ENCODE results near the gene PCNT.

Gene PCNT

GRCh38 chr21:46324390-46325072, 575 bp downstream of the PCNT start:
- Histone ChIP-seq H3K36me3 (ENCODE audit: control insufficient read depth in 1 of 2, insufficient read depth in 2 of 2, low read length in 2 of 2) (peaks cover 6 to 13% of the 10 kb centered on the region in 2 donors), H3K4me3 (ENCODE audit: low read depth in 1 of 2, low read length in 2 of 2) (peak overlapping the region; percentile 67 to 96), H3K9me3 (ENCODE audit: control insufficient read depth in 1 of 2, low read length in 2 of 2) (no peaks in the 10 kb centered on the region), H3K27ac (ENCODE audit: low read length) (peak overlapping the region; percentile 69), H3K27me3 (ENCODE audit: low read depth, low read length) (no peaks in the 10 kb centered on the region), H3K4me1 (ENCODE audit: control insufficient read depth in 1 of 2, insufficient read depth in 2 of 2, low read length in 2 of 2) (peaks cover 6 to 29% of the 10 kb centered on the region in 2 donors)

GRCh38 chr21:46325073-46325912, 1.3 kb downstream of the PCNT start:
- Histone ChIP-seq H3K9me3 (ENCODE audit: control insufficient read depth in 1 of 2, low read length in 2 of 2) (no peaks in the 10 kb centered on the region), H3K36me3 (ENCODE audit: control insufficient read depth in 1 of 2, insufficient read depth in 2 of 2, low read length in 2 of 2) (peaks cover 10 to 13% of the 10 kb centered on the region in 2 donors), H3K4me3 (ENCODE audit: low read depth in 1 of 2, low read length in 2 of 2) (peak overlapping the region; percentile 64 to 96), H3K27me3 (ENCODE audit: low read depth, low read length) (no peaks in the 10 kb centered on the region), H3K27ac (ENCODE audit: low read length) (peak overlapping the region; percentile 63), H3K4me1 (ENCODE audit: control insufficient read depth in 1 of 2, insufficient read depth in 2 of 2, low read length in 2 of 2) (peaks cover 6 to 29% of the 10 kb centered on the region in 2 donors)

GRCh38 chr21:46326110-46326703, 2.3 kb downstream of the PCNT start:
- H3K27ac ChIP-seq (ENCODE audit: low read length) = no peak overlapping the region
- no peaks in the 10 kb centered on the region for H3K9me3 ChIP-seq (ENCODE audit: control insufficient read depth in 1 of 2, low read length in 2 of 2)
- H3K4me1 ChIP-seq (ENCODE audit: control insufficient read depth in 1 of 2, insufficient read depth in 2 of 2, low read length in 2 of 2) = peaks cover 6 to 29% of the 10 kb centered on the region in 2 donors
- H3K27me3 ChIP-seq (ENCODE audit: low read depth, low read length) = no peaks in the 10 kb centered on the region
- no peak overlapping the region for H3K4me3 ChIP-seq (ENCODE audit: low read depth in 1 of 2, low read length in 2 of 2)
- H3K36me3 ChIP-seq (ENCODE audit: control insufficient read depth in 1 of 2, insufficient read depth in 2 of 2, low read length in 2 of 2) = peaks cover 10 to 13% of the 10 kb centered on the region in 2 donors

GRCh38 chr21:46327711-46328110, 3.8 kb downstream of the PCNT start:
- Histone ChIP-seq H3K27me3 (ENCODE audit: low read depth, low read length) (no peaks in the 10 kb centered on the region), H3K9me3 (ENCODE audit: control insufficient read depth in 1 of 2, low read length in 2 of 2) (no peaks in the 10 kb centered on the region), H3K27ac (ENCODE audit: low read length) (no peak overlapping the region), H3K4me1 (ENCODE audit: control insufficient read depth in 1 of 2, insufficient read depth in 2 of 2, low read length in 2 of 2) (peaks cover 6 to 16% of the 10 kb centered on the region in 2 donors), H3K36me3 (ENCODE audit: control insufficient read depth in 1 of 2, insufficient read depth in 2 of 2, low read length in 2 of 2) (peaks cover 10 to 21% of the 10 kb centered on the region in 2 donors), H3K4me3 (ENCODE audit: low read depth in 1 of 2, low read length in 2 of 2) (no peak overlapping the region)

GRCh38 chr21:46328151-46328550, 4.2 kb downstream of the PCNT start:
- H3K9me3 ChIP-seq (ENCODE audit: control insufficient read depth in 1 of 2, low read length in 2 of 2) = no peaks in the 10 kb centered on the region
- H3K4me3 ChIP-seq (ENCODE audit: low read depth in 1 of 2, low read length in 2 of 2) = no peak overlapping the region
- H3K27ac ChIP-seq (ENCODE audit: low read length) = no peak overlapping the region
- H3K36me3 ChIP-seq (ENCODE audit: control insufficient read depth in 1 of 2, insufficient read depth in 2 of 2, low read length in 2 of 2) = peaks cover 10 to 21% of the 10 kb centered on the region in 2 donors
- peaks cover 6 to 11% of the 10 kb centered on the region in 2 donors for H3K4me1 ChIP-seq (ENCODE audit: control insufficient read depth in 1 of 2, insufficient read depth in 2 of 2, low read length in 2 of 2)
- H3K27me3 ChIP-seq (ENCODE audit: low read depth, low read length) = no peaks in the 10 kb centered on the region

- no peaks in the 10 kb centered on the region for H3K27me3 ChIP-seq (ENCODE audit: low read depth, low read length)
- H3K36me3 ChIP-seq (ENCODE audit: control insufficient read depth in 1 of 2, insufficient read depth in 2 of 2, low read length in 2 of 2) = peaks cover 15 to 24% of the 10 kb centered on the region in 2 donors
- H3K4me3 ChIP-seq (ENCODE audit: low read depth in 1 of 2, low read length in 2 of 2) = no peak overlapping the region
- H3K4me1 ChIP-seq (ENCODE audit: control insufficient read depth in 1 of 2, insufficient read depth in 2 of 2, low read length in 2 of 2) = peaks cover 6 to 9% of the 10 kb centered on the region in 2 donors
- H3K9me3 ChIP-seq (ENCODE audit: control insufficient read depth in 1 of 2, low read length in 2 of 2) = no peaks in the 10 kb centered on the region
- H3K27ac ChIP-seq (ENCODE audit: low read length) = no peak overlapping the region
These were observed 5.8 kb downstream of the PCNT start for GRCh38 chr21:46329796-46330195.

GRCh38 chr21:46334351-46335140, 10.6 kb downstream of the PCNT start:
- peaks cover 24 to 44% of the 10 kb centered on the region in 2 donors for H3K36me3 ChIP-seq (ENCODE audit: control insufficient read depth in 1 of 2, insufficient read depth in 2 of 2, low read length in 2 of 2)
- no peak overlapping the region for H3K27ac ChIP-seq (ENCODE audit: low read length)
- no peaks in the 10 kb centered on the region for H3K4me1 ChIP-seq (ENCODE audit: control insufficient read depth in 1 of 2, insufficient read depth in 2 of 2, low read length in 2 of 2)
- no peak overlapping the region for H3K4me3 ChIP-seq (ENCODE audit: low read depth in 1 of 2, low read length in 2 of 2)
- H3K9me3 ChIP-seq (ENCODE audit: control insufficient read depth in 1 of 2, low read length in 2 of 2) = no peaks in the 10 kb centered on the region
- no peaks in the 10 kb centered on the region for H3K27me3 ChIP-seq (ENCODE audit: low read depth, low read length)

GRCh38 chr21:46336603-46337002, 12.6 kb downstream of the PCNT start:
- H3K36me3 ChIP-seq (ENCODE audit: control insufficient read depth in 1 of 2, insufficient read depth in 2 of 2, low read length in 2 of 2) = peaks cover 19 to 44% of the 10 kb centered on the region in 2 donors
- H3K27me3 ChIP-seq (ENCODE audit: low read depth, low read length) = no peaks in the 10 kb centered on the region
- no peaks in the 10 kb centered on the region for H3K4me1 ChIP-seq (ENCODE audit: control insufficient read depth in 1 of 2, insufficient read depth in 2 of 2, low read length in 2 of 2)
- no peak overlapping the region for H3K4me3 ChIP-seq (ENCODE audit: low read depth in 1 of 2, low read length in 2 of 2)
- no peaks in the 10 kb centered on the region for H3K9me3 ChIP-seq (ENCODE audit: control insufficient read depth in 1 of 2, low read length in 2 of 2)
- H3K27ac ChIP-seq (ENCODE audit: low read length) = no peak overlapping the region

GRCh38 chr21:46340998-46341397, 17.0 kb downstream of the PCNT start:
- Histone ChIP-seq H3K27me3 (ENCODE audit: low read depth, low read length) (no peaks in the 10 kb centered on the region), H3K27ac (ENCODE audit: low read length) (no peak overlapping the region), H3K9me3 (ENCODE audit: control insufficient read depth in 1 of 2, low read length in 2 of 2) (no peaks in the 10 kb centered on the region), H3K36me3 (ENCODE audit: control insufficient read depth in 1 of 2, insufficient read depth in 2 of 2, low read length in 2 of 2) (peaks cover 9 to 28% of the 10 kb centered on the region in 2 donors), H3K4me1 (ENCODE audit: control insufficient read depth in 1 of 2, insufficient read depth in 2 of 2, low read length in 2 of 2) (no peaks in the 10 kb centered on the region), H3K4me3 (ENCODE audit: low read depth in 1 of 2, low read length in 2 of 2) (no peak overlapping the region)

GRCh38 chr21:46344219-46344915, 20.4 kb downstream of the PCNT start:
- Histone ChIP-seq H3K4me3 (ENCODE audit: low read depth in 1 of 2, low read length in 2 of 2) (no peak overlapping the region), H3K36me3 (ENCODE audit: control insufficient read depth in 1 of 2, insufficient read depth in 2 of 2, low read length in 2 of 2) (peaks cover 17 to 41% of the 10 kb centered on the region in 2 donors), H3K27ac (ENCODE audit: low read length) (no peak overlapping the region), H3K27me3 (ENCODE audit: low read depth, low read length) (no peaks in the 10 kb centered on the region), H3K9me3 (ENCODE audit: control insufficient read depth in 1 of 2, low read length in 2 of 2) (no peaks in the 10 kb centered on the region), H3K4me1 (ENCODE audit: control insufficient read depth in 1 of 2, insufficient read depth in 2 of 2, low read length in 2 of 2) (no peaks in the 10 kb centered on the region)

Measured in muscle layer of duodenum (tissue), 2 donors.